ENCODE measurements around the gene UBL3.

UBL3 gene

GRCh38 chr13:29844441-29844840 lies 6.0 kb downstream of the UBL3 start:
- no peaks in the 10 kb centered on the region for H3K27me3 ChIP-seq (replicated peaks; ENCODE audit: control insufficient read depth, insufficient read depth, low read length)
- H3K4me3 ChIP-seq (replicated peaks; ENCODE audit: low read depth, low read length), result no peak overlapping the region
- no peak for TF ChIP-seq CTCF (IDR thresholded peaks at IDR 0.05; ENCODE audit: insufficient read depth, low read length, poor library complexity, severe bottlenecking)
- DNase-seq (ENCODE audit: extremely low read depth, insufficient read length), result no peak
- H3K36me3 ChIP-seq (ENCODE audit: control insufficient read depth, insufficient read depth, low read length), result no peaks in the 10 kb centered on the region

GRCh38 chr13:29840585-29840984 lies 9.8 kb downstream of the UBL3 start:
- DNase-seq (ENCODE audit: extremely low read depth, insufficient read length), result no peak
- TF ChIP-seq CTCF (IDR thresholded peaks at IDR 0.05; ENCODE audit: insufficient read depth, low read length, poor library complexity, severe bottlenecking), result no peak
- no peaks in the 10 kb centered on the region for H3K27me3 ChIP-seq (replicated peaks; ENCODE audit: control insufficient read depth, insufficient read depth, low read length)
- H3K36me3 ChIP-seq (ENCODE audit: control insufficient read depth, insufficient read depth, low read length), result no peaks in the 10 kb centered on the region
- no peak overlapping the region for H3K4me3 ChIP-seq (replicated peaks; ENCODE audit: low read depth, low read length)

- H3K27me3 ChIP-seq (replicated peaks; ENCODE audit: control insufficient read depth, insufficient read depth, low read length), result no peaks in the 10 kb centered on the region
- TF ChIP-seq CTCF (IDR thresholded peaks at IDR 0.05; ENCODE audit: insufficient read depth, low read length, poor library complexity, severe bottlenecking), result no peak
- no peaks in the 10 kb centered on the region for H3K36me3 ChIP-seq (ENCODE audit: control insufficient read depth, insufficient read depth, low read length)
- H3K4me3 ChIP-seq (replicated peaks; ENCODE audit: low read depth, low read length), result no peak overlapping the region
- DNase-seq (ENCODE audit: extremely low read depth, insufficient read length), result no peak
Measured at GRCh38 chr13:29835280-29836061, 14.9 kb downstream of the UBL3 start.

GRCh38 chr13:29832761-29833298 lies 17.6 kb downstream of the UBL3 start:
- no peak for TF ChIP-seq CTCF (IDR thresholded peaks at IDR 0.05; ENCODE audit: insufficient read depth, low read length, poor library complexity, severe bottlenecking)
- Histone ChIP-seq H3K36me3 (ENCODE audit: control insufficient read depth, insufficient read depth, low read length) (no peaks in the 10 kb centered on the region), H3K27me3 (replicated peaks; ENCODE audit: control insufficient read depth, insufficient read depth, low read length) (no peaks in the 10 kb centered on the region), H3K4me3 (replicated peaks; ENCODE audit: low read depth, low read length) (no peak overlapping the region)
- DNase-seq (ENCODE audit: extremely low read depth, insufficient read length), result no peak

- H3K27me3 ChIP-seq (replicated peaks; ENCODE audit: control insufficient read depth, insufficient read depth, low read length), result no peaks in the 10 kb centered on the region
- no peak for DNase-seq (ENCODE audit: extremely low read depth, insufficient read length)
- no peaks in the 10 kb centered on the region for H3K36me3 ChIP-seq (ENCODE audit: control insufficient read depth, insufficient read depth, low read length)
- H3K4me3 ChIP-seq (replicated peaks; ENCODE audit: low read depth, low read length), result no peak overlapping the region
- no peak for TF ChIP-seq CTCF (IDR thresholded peaks at IDR 0.05; ENCODE audit: insufficient read depth, low read length, poor library complexity, severe bottlenecking)
Measured at GRCh38 chr13:29830000-29830399, 20.4 kb downstream of the UBL3 start.

All from GM06990 (cell line).